ENCODE results near the gene COL4A5. TPM values are rescaled to one million over a fixed set of nuclear protein-coding genes. Genes with fewer than 3 reads are reported as not detected.
"Not testable (repeated sequence)": the region's sequence is repeated elsewhere in the genome, so short reads cannot be mapped to it uniquely, and the experiment has no call there.

Gene COL4A5
- not detected for total RNA-seq

DNA sequence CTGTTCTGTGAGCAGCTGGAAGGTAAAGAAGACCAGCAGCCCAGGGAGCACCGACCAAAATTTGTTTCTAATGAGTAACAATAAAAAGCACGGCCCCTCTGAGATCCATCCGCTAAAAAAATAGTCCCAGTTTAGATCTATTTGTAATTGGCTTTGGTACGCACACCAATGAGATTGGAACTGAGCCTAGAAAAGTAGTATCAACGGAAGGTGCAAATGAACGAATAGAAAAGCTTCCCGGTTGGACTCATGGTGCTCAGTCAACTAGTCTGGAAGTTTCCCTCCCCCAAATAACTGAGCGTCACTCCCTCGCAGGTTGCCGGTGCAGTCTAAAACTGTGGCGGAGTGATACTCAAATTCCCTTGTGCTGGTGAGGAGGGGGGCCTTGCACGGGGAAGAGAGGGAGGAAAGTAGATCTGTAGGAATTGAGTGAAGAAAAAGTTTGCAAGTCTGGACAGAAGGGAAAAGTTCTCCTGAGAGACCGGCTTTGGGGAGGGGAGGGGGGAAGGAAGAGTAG is at the start of gene COL4A5:
TSS of gene COL4A5 (plus strand) at position 413 of the 517 bp plus-strand sequence. CDS start 288 bp downstream, outside the sequence.
- POLR2A ChIA-PET, result no interaction called here
- Mint-ChIP-seq H3K4me3 (peak within 1 kb of the TSS; percentile 7), H3K27me3 (peaks cover 32% of the 10 kb centered on the region), H3K36me3 (ENCODE audit: low read depth) (no peaks in the 10 kb centered on the region), H3K9me3 (no peaks in the 10 kb centered on the region), H3K4me1 (no peaks in the 10 kb centered on the region), H3K27ac (no peak within 1 kb of the TSS)
- CTCF ChIA-PET, result no interaction called here
- DNase-seq, result no peak

DNA sequence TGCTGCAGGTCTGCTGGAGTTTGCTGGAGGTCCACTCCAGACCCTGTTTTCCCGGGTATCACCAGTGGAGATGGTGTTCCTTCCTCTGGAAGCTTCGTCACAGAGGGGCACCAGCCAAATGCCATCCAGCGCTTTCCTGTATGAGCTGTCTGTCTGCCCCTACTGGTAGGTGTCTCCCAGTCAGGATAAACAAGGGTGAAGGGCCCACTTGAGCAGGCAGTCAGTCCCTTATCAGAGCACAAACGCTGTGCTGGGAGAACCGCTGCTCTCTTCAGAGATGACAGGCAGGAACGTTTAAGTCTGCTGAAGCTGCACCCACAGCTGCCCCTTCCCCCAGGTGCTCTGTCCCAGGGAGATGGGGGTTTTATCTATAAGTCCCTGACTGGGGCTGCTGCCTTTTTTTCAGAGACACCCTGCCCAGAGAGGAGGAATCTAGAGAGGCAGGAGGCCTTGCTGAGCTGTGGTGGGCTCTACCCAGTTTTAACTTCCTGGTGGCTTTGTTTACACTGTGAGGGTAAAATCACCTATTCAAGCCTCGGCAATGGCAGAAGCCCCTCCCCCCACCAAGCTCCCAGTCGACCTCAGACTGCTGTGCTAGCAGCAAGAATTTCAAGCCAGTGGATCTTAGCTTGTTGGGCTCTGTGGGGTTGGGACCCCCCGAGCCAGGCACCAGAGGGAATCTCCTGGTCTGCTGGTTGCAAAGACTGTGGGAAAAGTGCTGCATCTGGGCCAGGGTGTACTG is 48.5 kb upstream of the COL4A5 start:
- POLR2A ChIA-PET; H3K4me3 Mint-ChIP-seq; DNase-seq; CTCF ChIA-PET; H3K9me3 Mint-ChIP-seq; H3K27ac Mint-ChIP-seq; H3K27me3 Mint-ChIP-seq; H3K4me1 Mint-ChIP-seq; H3K36me3 Mint-ChIP-seq (ENCODE audit: low read depth): not testable (repeated sequence)

DNA sequence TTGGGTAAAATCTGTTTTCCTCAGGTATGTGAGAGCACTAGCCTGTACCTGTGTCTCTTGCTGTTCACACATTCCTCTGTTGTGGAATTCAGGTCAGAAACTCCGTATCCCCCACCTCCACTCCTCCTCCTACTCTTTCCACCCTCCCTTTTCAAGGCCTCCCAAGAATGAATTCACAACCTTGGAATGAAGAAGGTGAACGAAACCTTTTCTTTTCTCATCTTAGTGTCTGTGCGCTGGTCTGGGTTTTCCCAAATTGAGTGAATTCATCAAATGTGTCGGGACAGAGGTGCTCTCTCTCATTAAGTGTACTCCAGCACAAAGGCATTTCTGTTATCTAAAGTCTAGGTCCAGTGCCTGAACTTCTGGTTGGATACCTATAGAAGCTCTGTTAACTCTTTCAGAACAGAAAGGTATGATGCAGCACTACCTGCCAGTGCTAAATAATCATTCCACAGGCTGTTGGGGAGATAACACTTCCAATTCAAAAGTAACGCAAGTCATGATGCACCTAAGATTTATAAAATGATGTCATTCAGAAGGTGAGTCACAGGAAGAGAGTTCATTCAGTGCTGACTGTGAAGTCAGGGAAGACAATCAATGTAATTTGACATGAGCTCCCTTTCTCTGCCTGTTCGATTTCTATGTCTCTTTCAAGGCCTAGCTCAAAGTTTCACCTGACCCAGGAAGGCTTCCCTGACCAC is 43.3 kb upstream of the COL4A5 start:
- POLR2A ChIA-PET, result no interaction called here
- H3K4me1 Mint-ChIP-seq, result no peaks in the 10 kb centered on the region
- CTCF ChIA-PET, result no interaction called here
- no peak for DNase-seq
- H3K27ac Mint-ChIP-seq, result no peak overlapping the region
- no peaks in the 10 kb centered on the region for H3K9me3 Mint-ChIP-seq
- H3K36me3 Mint-ChIP-seq (ENCODE audit: low read depth), result no peaks in the 10 kb centered on the region
- no peak overlapping the region for H3K4me3 Mint-ChIP-seq
- no peaks in the 10 kb centered on the region for H3K27me3 Mint-ChIP-seq

DNA sequence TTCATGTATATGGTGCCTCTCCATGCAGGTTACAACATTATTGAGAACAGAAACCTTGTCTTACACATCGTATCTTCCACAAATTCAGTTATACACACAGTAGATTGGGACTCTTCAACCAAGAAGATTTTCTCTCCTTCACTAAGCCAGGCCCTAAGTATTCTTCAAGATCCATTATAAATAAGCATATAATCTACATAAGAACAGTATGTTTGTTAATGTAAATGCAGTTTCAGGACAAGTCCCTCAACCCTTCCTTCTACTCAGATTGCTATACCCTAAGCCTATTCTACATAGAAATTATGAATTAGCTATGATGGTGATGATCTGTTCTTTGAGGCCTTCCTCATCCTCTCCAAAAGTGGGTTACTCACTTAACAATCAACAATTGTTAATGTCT is 42.7 kb upstream of the COL4A5 start:
- no peaks in the 10 kb centered on the region for H3K36me3 Mint-ChIP-seq (ENCODE audit: low read depth)
- no peaks in the 10 kb centered on the region for H3K9me3 Mint-ChIP-seq
- ChIA-PET POLR2A (no interaction called here), CTCF (no interaction called here)
- H3K4me1 Mint-ChIP-seq, result no peaks in the 10 kb centered on the region
- H3K27me3 Mint-ChIP-seq, result no peaks in the 10 kb centered on the region
- no peak overlapping the region for H3K4me3 Mint-ChIP-seq
- H3K27ac Mint-ChIP-seq, result no peak overlapping the region
- DNase-seq, result no peak

DNA sequence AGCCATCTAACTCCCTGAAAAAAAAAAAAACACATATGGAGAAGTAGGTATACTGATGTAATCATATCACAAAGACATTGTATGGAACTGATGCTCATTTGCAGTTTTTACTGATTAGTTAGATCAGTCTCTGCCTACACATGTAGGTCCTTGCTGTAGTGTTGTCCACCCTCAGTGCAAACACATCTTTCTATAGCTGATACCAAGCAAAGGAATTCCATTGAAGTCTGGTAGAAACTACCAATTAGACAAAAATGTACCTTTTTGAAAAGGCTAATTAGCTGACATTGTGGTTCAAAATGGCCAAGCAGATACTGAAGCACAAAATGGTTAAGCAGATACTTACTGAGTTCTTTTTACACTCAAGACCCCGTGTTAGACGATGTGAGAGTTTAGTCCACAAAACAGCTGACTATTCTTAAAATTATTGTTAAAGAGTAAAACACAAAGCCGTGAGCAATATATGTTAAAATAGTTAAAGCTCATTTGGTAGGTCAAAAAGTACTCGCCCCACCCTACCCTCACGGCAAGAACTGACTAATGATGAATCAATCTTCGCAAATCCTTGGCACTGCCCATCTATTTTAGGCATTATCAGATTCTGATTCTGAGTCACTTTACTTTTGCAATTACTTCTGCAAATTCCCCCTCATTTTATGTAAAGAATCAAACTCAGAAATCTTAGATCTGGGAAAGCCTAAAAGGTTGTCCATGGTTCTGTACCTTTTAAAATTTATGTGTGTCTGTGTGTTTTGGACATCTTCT is 41.8 kb upstream of the COL4A5 start:
- CTCF ChIA-PET, result interaction anchor here (0.9 kb wide), 1 partner anchor 23 kb away, joined by 6 read pairs; no protein-coding TSS in a partner anchor
- Mint-ChIP-seq H3K27ac (no peak overlapping the region), H3K27me3 (no peaks in the 10 kb centered on the region), H3K9me3 (no peaks in the 10 kb centered on the region), H3K4me1 (no peaks in the 10 kb centered on the region), H3K4me3 (no peak overlapping the region), H3K36me3 (ENCODE audit: low read depth) (no peaks in the 10 kb centered on the region)
- POLR2A ChIA-PET, result no interaction called here
- DNase-seq, result no peak

DNA sequence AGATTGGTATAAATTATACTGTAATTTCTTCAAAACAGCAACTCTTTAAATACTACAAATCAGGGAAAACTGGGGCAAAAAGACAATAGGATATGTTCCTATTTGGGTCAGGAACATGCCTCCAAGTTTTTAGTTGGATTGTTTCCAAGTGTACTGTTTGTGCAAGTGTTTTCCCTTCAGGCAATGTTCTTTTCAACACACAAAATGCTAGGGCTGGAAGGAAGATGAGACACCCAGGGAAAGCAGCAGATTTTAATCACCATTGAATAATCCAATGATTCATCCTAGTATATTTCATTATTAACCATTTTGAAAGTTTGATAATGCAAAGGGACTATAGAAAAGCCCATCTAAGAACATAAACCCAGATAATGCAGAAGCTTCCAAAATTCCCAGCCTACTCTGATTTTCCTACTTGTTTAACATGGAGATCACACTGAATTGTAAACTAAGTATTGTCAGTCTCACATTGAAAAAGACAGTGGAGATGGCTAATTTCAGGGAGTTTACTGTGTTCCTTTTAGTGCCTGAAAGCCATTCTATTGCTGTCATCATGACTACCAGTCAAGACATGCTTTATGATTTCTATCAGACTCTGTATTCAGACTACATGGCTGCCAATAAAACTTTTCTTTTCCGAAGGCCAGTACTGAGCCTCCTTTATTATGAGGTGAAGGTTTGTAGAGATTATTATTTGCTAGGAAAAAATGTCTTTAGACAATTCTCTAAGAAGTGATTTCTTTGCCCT is 40.0 kb upstream of the COL4A5 start:
- POLR2A ChIA-PET, result no interaction called here
- no peaks in the 10 kb centered on the region for H3K4me1 Mint-ChIP-seq
- DNase-seq, result no peak
- H3K4me3 Mint-ChIP-seq, result no peak overlapping the region
- no peaks in the 10 kb centered on the region for H3K9me3 Mint-ChIP-seq
- no peak overlapping the region for H3K27ac Mint-ChIP-seq
- H3K36me3 Mint-ChIP-seq (ENCODE audit: low read depth), result no peaks in the 10 kb centered on the region
- no peaks in the 10 kb centered on the region for H3K27me3 Mint-ChIP-seq
- CTCF ChIA-PET, result no interaction called here

DNA sequence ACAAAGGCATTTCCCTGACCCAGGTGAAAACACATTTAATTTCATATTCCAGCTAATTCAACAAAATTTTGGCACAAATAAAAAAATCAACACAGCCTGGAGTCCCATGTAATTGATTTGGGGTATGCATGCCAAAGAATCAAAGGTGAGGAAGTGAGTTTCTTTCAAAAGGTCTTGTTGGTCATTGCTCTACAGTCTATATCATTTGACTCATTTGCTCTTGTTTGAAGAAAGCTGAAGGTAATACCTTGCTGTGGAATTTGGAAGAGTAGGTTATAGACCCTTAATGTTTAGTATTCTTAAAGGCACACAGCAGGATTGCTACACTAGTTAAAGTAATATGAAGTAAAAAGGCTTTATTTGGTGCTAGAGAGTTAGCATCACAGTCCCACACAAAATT is 26.9 kb upstream of the COL4A5 start:
- H3K27me3 Mint-ChIP-seq, result no peaks in the 10 kb centered on the region
- H3K36me3 Mint-ChIP-seq (ENCODE audit: low read depth), result no peaks in the 10 kb centered on the region
- H3K27ac Mint-ChIP-seq, result no peak overlapping the region
- H3K4me3 Mint-ChIP-seq, result no peak overlapping the region
- no peak for DNase-seq
- H3K4me1 Mint-ChIP-seq, result no peaks in the 10 kb centered on the region
- CTCF ChIA-PET, result no interaction called here
- POLR2A ChIA-PET, result no interaction called here
- no peaks in the 10 kb centered on the region for H3K9me3 Mint-ChIP-seq

DNA sequence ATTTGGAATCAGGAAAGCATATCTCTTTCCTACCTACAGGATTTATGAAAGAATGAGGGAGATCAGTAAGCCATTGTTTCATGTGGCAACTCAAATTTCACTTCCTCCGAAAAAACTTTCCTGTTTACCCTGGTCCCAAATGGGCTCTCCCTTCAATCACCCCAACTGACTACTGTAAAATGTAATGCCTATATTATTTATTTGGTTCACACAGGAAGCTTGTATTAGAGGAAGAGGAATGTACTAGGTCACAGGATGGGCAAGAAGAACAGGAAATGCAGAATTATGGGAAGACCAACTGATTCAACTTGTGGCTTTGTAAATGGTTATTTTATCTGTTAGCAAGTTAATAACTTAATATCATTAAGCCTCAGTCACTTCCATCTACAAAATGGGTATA is 24.5 kb upstream of the COL4A5 start:
- DNase-seq, result no peak
- Mint-ChIP-seq H3K27me3 (no peaks in the 10 kb centered on the region), H3K4me1 (no peaks in the 10 kb centered on the region), H3K36me3 (ENCODE audit: low read depth) (no peaks in the 10 kb centered on the region), H3K9me3 (no peaks in the 10 kb centered on the region), H3K4me3 (no peak overlapping the region), H3K27ac (no peak overlapping the region)
- ChIA-PET CTCF (no interaction called here), POLR2A (no interaction called here)

DNA sequence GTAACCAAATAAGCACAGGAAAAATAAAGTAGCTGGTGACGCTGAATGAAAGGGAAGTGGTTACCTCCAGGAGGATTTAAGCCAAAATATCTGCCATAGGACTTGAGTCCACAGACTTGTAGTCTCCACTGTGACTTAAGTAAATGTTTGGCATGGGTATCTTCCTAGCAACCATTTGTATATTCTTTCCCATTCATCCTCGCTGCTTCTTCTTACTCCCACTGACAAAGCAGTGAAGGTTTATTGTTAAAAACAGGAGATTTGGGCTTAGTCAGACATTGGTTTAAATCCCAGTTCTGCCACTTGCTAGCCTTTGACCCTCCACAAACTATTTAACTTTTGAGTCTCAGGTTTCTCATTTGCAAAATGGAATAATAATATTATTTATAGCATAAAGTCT is 23.7 kb upstream of the COL4A5 start:
- no peak for DNase-seq
- POLR2A ChIA-PET, result no interaction called here

DNA sequence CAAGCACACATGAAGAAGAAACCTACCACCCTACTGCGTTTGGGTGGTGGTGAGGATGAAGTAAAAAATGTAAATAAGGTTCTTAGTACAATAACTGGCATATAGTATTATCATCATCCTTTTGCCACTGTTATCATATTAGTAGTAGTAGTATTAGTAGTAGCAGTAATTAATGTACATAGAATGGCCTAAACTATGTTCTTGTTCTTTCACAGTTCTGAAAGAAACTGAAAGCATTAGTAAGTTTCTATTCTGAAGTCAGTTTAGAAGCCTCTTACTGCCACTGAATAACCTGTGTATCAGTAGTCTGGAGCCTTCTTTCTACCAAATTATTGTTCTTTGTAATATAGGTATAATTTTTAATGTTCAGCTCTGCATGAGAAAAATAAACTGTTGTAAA is 22.4 kb upstream of the COL4A5 start:
- Mint-ChIP-seq H3K4me1 (no peaks in the 10 kb centered on the region), H3K9me3 (no peaks in the 10 kb centered on the region), H3K27ac (no peak overlapping the region), H3K27me3 (no peaks in the 10 kb centered on the region), H3K36me3 (ENCODE audit: low read depth) (no peaks in the 10 kb centered on the region), H3K4me3 (no peak overlapping the region)
- POLR2A ChIA-PET, result no interaction called here
- CTCF ChIA-PET, result no interaction called here
- no peak for DNase-seq

More for the DNA sequence above, 23.7 kb upstream of the COL4A5 start:
- CTCF ChIA-PET, result no interaction called here
- Mint-ChIP-seq H3K4me3 (no peak overlapping the region), H3K9me3 (no peaks in the 10 kb centered on the region), H3K27ac (no peak overlapping the region), H3K27me3 (no peaks in the 10 kb centered on the region), H3K4me1 (no peaks in the 10 kb centered on the region), H3K36me3 (ENCODE audit: low read depth) (no peaks in the 10 kb centered on the region)

DNA sequence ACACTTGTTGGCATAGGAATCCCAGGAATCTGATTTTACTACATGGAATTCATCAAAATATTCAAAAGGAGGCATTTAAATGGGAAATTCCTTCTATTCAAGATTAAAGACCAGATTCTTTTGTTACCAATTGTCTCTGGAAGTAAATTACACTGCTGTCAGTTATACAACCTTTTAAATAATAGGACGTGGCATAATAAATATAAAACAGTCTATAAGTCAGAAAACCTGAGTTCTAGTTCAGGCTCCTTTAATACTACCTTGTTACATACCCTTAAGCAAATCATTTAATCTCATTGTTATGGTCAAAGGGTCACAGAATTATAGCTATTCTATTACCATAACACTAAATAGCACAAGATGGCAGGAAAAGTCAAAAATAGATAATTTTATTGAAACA is 20.2 kb upstream of the COL4A5 start:
- ChIA-PET CTCF (no interaction called here), POLR2A (no interaction called here)
- DNase-seq, result no peak
- Mint-ChIP-seq H3K27me3 (no peaks in the 10 kb centered on the region), H3K36me3 (ENCODE audit: low read depth) (no peaks in the 10 kb centered on the region), H3K27ac (no peak overlapping the region), H3K9me3 (no peaks in the 10 kb centered on the region), H3K4me1 (no peaks in the 10 kb centered on the region), H3K4me3 (no peak overlapping the region)

DNA sequence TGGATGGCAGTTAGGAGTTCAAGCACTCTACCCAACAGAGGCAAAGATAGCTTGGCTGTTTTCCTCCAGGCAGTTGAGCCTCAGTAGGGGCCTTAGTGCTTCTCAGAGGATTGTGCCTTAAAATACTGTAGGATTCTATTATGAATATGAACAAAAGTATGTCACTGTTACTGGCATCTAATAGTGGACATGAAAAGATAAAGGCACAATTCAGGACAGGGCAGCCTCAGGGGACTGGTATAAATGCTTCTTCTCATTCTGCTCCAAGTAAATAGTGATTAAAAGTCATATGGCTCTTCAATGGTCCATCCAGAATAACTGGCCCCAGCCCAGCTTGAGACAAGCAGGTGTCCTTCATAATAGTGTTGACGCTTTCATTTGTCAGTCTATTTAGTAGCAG is 19.2 kb upstream of the COL4A5 start:
- no peak overlapping the region for H3K27ac Mint-ChIP-seq
- H3K4me3 Mint-ChIP-seq, result no peak overlapping the region
- H3K4me1 Mint-ChIP-seq, result no peaks in the 10 kb centered on the region
- no peaks in the 10 kb centered on the region for H3K27me3 Mint-ChIP-seq
- no peaks in the 10 kb centered on the region for H3K9me3 Mint-ChIP-seq
- CTCF ChIA-PET, result interaction anchor here (0.9 kb wide), 1 partner anchor 23 kb away, joined by 6 read pairs; no protein-coding TSS in a partner anchor
- POLR2A ChIA-PET, result interaction anchor here (0.6 kb wide), 1 partner anchor 26 kb away, joined by 3 read pairs; no protein-coding TSS in a partner anchor
- H3K36me3 Mint-ChIP-seq (ENCODE audit: low read depth), result no peaks in the 10 kb centered on the region
- no peak for DNase-seq

DNA sequence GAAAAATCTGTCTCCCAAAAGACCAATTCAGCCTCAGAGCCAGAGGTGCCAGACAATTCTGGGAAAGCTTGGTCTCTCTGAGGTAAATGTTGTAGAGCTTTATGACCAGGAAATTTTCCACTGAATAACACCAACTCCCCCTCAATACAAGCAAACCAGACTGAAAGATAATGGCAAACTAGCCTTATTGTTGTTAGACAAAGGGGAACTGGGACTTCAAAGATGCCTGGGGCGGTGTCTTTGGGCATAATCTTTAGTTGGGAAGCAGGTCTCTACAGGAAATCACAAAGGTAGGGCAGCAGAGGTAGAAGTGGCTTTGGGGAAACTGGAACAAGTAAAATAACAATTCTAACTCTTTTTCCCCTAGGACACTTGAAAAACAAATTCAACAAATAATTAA is 13.4 kb upstream of the COL4A5 start:
- Mint-ChIP-seq H3K9me3 (no peaks in the 10 kb centered on the region), H3K27me3 (no peaks in the 10 kb centered on the region), H3K27ac (no peak overlapping the region), H3K4me3 (no peak overlapping the region), H3K4me1 (no peaks in the 10 kb centered on the region), H3K36me3 (ENCODE audit: low read depth) (no peaks in the 10 kb centered on the region)
- CTCF ChIA-PET, result no interaction called here
- no peak for DNase-seq
- POLR2A ChIA-PET, result no interaction called here
